K562 (cell line): ENCODE data around the gene TRUB2. TPM values are rescaled to one million over a fixed set of nuclear protein-coding genes. Genes with fewer than 3 reads are reported as not detected.

Experiments used
- CBFA2T2 ChIP-seq: fragments of 450-650 bp; conservative IDR thresholded peaks from 2 replicates; pipeline ENCODE4 v1.6.1; 2017; ENCODE audit warnings: mild to moderate bottlenecking
- CBX3 ChIP-seq, 2 experiments: IDR thresholded peaks; 1 replicate in 1 of 2; 2 replicates in 1 of 2; pipeline ENCODE4 v1.6.1; 2012; ENCODE audit warnings: inconsistent platforms in 2 of 2, low read length in 2 of 2, borderline replicate concordance in 1 of 2, control low read depth in 1 of 2
- YY1 ChIP-seq, 3 experiments: IDR thresholded peaks; 2 replicates each; pipeline ENCODE4 v1.6.1; 2011; ENCODE audit warnings: low read length in 2 of 3, mild to moderate bottlenecking in 2 of 3, moderate library complexity in 2 of 3, borderline replicate concordance in 1 of 3, control low read depth in 1 of 3, low read depth in 1 of 3; ENCODE audit not compliant: insufficient read depth in 3 of 3, insufficient replicate concordance in 2 of 3, control insufficient read depth in 1 of 3, insufficient read length in 1 of 3; ENCODE audit errors: extremely low read depth in 1 of 3
- ZNF561 ChIP-seq: fragments of 450-650 bp; formaldehyde crosslinking; conservative IDR thresholded peaks from 2 replicates; pipeline ENCODE4 v1.4.0; 2020; ENCODE audit warnings: mild to moderate bottlenecking, moderate library complexity
- polyA plus RNA-seq, 8 experiments: library from polyadenylated mRNA; depleted of rRNA in 4 of 8; stranded (reverse) in 5 of 8; unstranded in 3 of 8; fragments of >200 nt; fragmentation: Nextera tagmentation in 2 of 8; fragmentation: Illumina TruSeq in 1 of 8; extraction: Ambion mirVana in 2 of 8; extraction: Trizol in 1 of 8; gene quantifications; 2 replicates each; pipeline versions ENCODE4 v1.2.1 to v1.2.3, GENCODE V29; 2011 to 2014; ENCODE audit warnings: inconsistent platforms in 1 of 8, missing spikeins in 1 of 8
- total RNA-seq, 7 experiments: library from RNA; depleted of rRNA in 6 of 7; stranded (reverse); fragments of >200 nt in 6 of 7; fragmentation: Illumina TruSeq in 2 of 7; extraction: Trizol in 2 of 7; gene quantifications; 2 replicates each; pipeline versions ENCODE4 v1.2.1 to v1.2.3, GENCODE V29; 2011 to 2021; ENCODE audit warnings: low replicate concordance in 1 of 7
- TF ChIP-seq, protein P1 (sequence below), 3 experiments: IDR thresholded peaks in 2 of 3; conservative IDR thresholded peaks in 1 of 3; 2 replicates each; pipeline ENCODE4 v1.5.1; 2011 to 2012; ENCODE audit warnings: low read length in 3 of 3, mild to moderate bottlenecking in 3 of 3, control low read depth in 2 of 3, improper control_type of control experiment in 1 of 3, inconsistent platforms in 1 of 3, low read depth in 1 of 3, mixed read lengths in 1 of 3, moderate library complexity in 1 of 3; ENCODE audit not compliant: insufficient read depth in 2 of 3
- TF ChIP-seq, protein P2 (sequence below): conservative IDR thresholded peaks from 2 replicates; pipeline ENCODE4 v1.6.1; 2011; ENCODE audit warnings: low read depth, mild to moderate bottlenecking, low read length; ENCODE audit not compliant: control insufficient read depth
- TF ChIP-seq, protein P3 (sequence below), 2 experiments: fragments of 450-650 bp; formaldehyde crosslinking in 1 of 2; IDR thresholded peaks; 2 replicates each; pipeline versions ENCODE4 v1.4.0 to v1.6.1; 2014 to 2020; ENCODE audit warnings: mild to moderate bottlenecking in 2 of 2, borderline replicate concordance in 1 of 2, low read depth in 1 of 2

The TRUB2 gene
- total and polyA plus RNA-seq, 9 of the 15 experiments (the other 6 are each of a cell fraction or from before 2014, with no cell fraction given) = 9.3 to 110 (median 63.0) TPM

DNA sequence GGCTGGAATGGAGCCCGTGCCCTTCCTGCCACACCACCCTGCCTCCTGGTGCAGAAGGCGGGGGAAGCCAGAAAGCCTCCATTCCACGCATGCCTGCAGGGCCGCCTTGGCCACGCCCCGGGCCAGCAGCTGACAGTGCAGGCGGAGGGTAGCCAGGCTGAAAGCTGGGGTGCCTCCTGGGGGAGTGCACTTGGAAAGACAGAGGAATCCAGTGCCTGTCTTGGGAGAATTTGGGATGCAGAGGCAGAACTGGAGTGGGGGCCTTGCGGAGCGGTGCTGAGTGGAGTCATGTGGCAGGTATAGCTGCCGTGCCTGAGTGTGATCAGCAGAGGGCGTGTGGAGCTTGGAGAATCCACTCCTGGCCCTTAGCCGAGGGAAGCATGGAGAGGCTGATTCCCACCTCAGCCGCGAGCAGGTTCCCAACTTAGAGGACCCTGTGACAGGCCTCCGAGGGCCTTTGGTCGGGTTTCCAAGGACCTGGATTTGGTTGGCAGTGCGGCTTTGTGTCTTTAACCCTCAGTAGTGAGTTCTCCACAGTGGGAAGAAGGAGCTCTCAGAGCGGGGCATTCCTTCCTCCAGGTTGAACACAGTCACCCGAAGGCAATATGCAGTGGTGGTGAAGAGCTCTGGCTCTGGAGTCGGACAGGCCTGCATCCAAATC is 39.9 kb upstream of the TRUB2 start (continued):
- TF ChIP-seq, protein P1, sequence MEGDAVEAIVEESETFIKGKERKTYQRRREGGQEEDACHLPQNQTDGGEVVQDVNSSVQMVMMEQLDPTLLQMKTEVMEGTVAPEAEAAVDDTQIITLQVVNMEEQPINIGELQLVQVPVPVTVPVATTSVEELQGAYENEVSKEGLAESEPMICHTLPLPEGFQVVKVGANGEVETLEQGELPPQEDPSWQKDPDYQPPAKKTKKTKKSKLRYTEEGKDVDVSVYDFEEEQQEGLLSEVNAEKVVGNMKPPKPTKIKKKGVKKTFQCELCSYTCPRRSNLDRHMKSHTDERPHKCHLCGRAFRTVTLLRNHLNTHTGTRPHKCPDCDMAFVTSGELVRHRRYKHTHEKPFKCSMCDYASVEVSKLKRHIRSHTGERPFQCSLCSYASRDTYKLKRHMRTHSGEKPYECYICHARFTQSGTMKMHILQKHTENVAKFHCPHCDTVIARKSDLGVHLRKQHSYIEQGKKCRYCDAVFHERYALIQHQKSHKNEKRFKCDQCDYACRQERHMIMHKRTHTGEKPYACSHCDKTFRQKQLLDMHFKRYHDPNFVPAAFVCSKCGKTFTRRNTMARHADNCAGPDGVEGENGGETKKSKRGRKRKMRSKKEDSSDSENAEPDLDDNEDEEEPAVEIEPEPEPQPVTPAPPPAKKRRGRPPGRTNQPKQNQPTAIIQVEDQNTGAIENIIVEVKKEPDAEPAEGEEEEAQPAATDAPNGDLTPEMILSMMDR (IDR thresholded peaks at IDR 0.05 in 2 of 3, conservative IDR thresholded peaks at IDR 0.05 in 1 of 3; ENCODE audit: insufficient read depth in 2 of 3, low read depth in 1 of 3, low read length in 3 of 3) = peak; percentile 89 to 95 (median 93)
- peak in 1 of 3 experiments; percentile 33 for TF ChIP-seq YY1 (IDR thresholded peaks at IDR 0.05; ENCODE audit: borderline replicate concordance in 1 of 3, control insufficient read depth in 1 of 3, extremely low read depth in 1 of 3, insufficient read depth in 3 of 3, insufficient read length in 1 of 3, insufficient replicate concordance in 2 of 3, low read depth in 1 of 3, low read length in 2 of 3)
- TF ChIP-seq, protein P2, sequence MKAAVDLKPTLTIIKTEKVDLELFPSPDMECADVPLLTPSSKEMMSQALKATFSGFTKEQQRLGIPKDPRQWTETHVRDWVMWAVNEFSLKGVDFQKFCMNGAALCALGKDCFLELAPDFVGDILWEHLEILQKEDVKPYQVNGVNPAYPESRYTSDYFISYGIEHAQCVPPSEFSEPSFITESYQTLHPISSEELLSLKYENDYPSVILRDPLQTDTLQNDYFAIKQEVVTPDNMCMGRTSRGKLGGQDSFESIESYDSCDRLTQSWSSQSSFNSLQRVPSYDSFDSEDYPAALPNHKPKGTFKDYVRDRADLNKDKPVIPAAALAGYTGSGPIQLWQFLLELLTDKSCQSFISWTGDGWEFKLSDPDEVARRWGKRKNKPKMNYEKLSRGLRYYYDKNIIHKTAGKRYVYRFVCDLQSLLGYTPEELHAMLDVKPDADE = 0 out of 2 replicates have a peak, but pooled peaks have one; percentile 25
- TF ChIP-seq CBX3 (IDR thresholded peaks at IDR 0.05; ENCODE audit: borderline replicate concordance in 1 of 2, low read length in 2 of 2) = 0 out of 3 replicates have a peak, but pooled peaks of 1 of the 2 experiments have one; percentile 35
- TF ChIP-seq, protein P3, sequence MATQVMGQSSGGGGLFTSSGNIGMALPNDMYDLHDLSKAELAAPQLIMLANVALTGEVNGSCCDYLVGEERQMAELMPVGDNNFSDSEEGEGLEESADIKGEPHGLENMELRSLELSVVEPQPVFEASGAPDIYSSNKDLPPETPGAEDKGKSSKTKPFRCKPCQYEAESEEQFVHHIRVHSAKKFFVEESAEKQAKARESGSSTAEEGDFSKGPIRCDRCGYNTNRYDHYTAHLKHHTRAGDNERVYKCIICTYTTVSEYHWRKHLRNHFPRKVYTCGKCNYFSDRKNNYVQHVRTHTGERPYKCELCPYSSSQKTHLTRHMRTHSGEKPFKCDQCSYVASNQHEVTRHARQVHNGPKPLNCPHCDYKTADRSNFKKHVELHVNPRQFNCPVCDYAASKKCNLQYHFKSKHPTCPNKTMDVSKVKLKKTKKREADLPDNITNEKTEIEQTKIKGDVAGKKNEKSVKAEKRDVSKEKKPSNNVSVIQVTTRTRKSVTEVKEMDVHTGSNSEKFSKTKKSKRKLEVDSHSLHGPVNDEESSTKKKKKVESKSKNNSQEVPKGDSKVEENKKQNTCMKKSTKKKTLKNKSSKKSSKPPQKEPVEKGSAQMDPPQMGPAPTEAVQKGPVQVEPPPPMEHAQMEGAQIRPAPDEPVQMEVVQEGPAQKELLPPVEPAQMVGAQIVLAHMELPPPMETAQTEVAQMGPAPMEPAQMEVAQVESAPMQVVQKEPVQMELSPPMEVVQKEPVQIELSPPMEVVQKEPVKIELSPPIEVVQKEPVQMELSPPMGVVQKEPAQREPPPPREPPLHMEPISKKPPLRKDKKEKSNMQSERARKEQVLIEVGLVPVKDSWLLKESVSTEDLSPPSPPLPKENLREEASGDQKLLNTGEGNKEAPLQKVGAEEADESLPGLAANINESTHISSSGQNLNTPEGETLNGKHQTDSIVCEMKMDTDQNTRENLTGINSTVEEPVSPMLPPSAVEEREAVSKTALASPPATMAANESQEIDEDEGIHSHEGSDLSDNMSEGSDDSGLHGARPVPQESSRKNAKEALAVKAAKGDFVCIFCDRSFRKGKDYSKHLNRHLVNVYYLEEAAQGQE (IDR thresholded peaks at IDR 0.05; ENCODE audit: borderline replicate concordance) = peak; percentile 84; the same call in 1 of the 2 replicates
- TF ChIP-seq, protein P3 (CRISPR knock-in tag; IDR thresholded peaks at IDR 0.05; ENCODE audit: low read depth) = no peak
- no peak for TF ChIP-seq CBFA2T2
- no peak for TF ChIP-seq ZNF561 (CRISPR knock-in tag)
- TF ChIP-seq, all 486 proteins: peak for 41
